GM12874 (cell line): ENCODE results near the gene SLC35D2.

ENCODE experiments used
- TF ChIP-seq, protein P1 (sequence below): IDR thresholded peaks from 2 replicates; pipeline ENCODE4 v1.5.1; 2011; ENCODE audit warnings: low read depth, mild to moderate bottlenecking, control low read depth, low read length, moderate library complexity; ENCODE audit not compliant: insufficient read depth

Gene SLC35D2

DNA sequence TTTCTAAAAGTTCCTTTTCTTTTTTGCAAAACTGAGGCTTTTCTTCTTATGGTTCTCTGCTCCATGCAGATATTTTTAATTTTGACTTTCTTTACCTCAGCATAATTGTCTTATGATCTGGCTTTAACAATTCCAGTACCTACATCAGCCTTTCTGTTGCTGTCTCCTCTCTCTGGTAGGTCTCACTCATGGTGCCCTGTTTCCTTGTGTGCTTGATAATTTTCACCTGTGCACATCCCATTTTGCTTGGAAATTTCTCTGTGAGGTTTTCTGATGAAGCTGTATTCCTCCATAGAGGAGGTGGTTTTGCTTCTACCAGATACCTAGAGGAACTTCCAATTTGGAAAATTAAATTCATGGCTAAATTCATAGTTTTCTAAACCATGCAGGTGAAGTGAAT lies 79.3 kb downstream of the SLC35D2 start:
- TF ChIP-seq, protein P1, sequence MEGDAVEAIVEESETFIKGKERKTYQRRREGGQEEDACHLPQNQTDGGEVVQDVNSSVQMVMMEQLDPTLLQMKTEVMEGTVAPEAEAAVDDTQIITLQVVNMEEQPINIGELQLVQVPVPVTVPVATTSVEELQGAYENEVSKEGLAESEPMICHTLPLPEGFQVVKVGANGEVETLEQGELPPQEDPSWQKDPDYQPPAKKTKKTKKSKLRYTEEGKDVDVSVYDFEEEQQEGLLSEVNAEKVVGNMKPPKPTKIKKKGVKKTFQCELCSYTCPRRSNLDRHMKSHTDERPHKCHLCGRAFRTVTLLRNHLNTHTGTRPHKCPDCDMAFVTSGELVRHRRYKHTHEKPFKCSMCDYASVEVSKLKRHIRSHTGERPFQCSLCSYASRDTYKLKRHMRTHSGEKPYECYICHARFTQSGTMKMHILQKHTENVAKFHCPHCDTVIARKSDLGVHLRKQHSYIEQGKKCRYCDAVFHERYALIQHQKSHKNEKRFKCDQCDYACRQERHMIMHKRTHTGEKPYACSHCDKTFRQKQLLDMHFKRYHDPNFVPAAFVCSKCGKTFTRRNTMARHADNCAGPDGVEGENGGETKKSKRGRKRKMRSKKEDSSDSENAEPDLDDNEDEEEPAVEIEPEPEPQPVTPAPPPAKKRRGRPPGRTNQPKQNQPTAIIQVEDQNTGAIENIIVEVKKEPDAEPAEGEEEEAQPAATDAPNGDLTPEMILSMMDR, result no peak

DNA sequence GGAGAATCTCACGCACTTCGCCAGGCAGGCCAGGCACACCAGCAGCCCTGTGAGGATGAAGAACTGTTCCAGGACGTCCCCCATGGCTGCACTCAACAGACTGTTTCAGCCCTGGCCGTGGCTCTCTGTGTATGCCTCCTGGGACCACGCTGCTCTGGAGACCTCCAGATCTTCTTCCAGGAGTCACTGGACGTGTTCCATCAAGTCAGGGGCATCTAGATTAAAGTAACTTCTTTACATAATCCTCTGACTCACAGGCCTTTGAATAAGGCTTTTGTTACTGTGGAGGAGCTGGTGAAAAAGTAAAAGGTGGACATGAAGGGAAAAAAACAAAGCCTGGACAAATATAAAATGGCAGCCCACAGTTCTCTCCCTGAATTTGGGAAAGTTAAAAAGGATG lies 81.5 kb downstream of the SLC35D2 start, which contains the start of gene HSD17B3:
Gene HSD17B3, minus strand, starts transcription at position 156 of the 400 bp plus-strand sequence. Its CDS starts 72 bp downstream, at position 84.
- TF ChIP-seq, protein P1, result no peak

- TF ChIP-seq, protein P1, result no peak
Observed at GRCh38 chr9:96299823-96300222, 83.7 kb downstream of the SLC35D2 start.

DNA sequence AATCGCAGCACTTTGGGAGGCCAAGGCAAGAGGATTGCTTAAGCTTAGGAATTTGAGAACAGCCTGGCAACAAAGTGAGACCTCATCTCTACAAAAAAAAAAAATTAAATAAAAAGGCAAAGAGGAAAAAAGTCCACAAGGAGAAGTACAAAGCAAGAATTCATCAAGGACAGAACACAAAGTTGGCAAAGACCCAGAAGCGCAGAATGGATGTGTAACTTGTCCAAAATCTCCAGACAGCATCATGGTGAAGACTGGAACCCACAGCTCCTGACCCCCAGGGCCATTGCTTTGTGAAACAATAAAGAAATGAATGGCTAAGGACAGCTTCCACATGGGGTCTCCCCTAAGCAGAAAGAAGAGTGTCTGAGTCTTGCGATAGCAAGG lies 89.4 kb downstream of the SLC35D2 start:
- TF ChIP-seq, protein P1, result no peak

DNA sequence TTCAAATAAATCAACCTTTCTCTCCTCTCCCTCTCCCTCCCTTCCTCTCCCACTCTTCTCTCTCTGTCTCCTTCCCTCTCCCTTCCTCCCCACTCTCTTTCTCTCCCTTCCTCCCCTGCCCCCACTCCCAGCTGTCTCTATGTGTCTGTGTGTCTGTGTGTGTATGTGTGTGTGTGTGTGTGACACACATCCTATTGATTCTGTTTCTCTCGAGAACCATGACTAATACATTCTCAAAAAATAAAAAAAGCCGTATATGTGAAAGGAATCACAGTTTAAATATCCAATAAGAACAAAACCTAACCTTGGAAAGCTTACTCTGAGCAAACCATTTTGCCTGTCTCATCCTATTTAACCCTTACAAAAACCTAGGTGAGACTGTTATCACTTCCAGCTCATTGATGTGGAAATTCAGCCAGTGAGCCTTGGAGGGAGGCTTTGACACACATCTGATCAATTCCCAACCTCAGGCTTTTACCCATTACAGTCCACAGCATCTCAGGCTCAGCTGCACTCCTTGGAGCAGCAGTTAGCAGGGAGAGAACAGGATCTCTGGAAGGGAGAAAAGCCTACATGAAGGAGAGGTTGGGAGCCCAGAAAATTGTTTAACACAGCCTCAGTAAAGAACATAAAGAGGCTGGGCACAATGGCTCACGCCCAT lies 89.9 kb downstream of the SLC35D2 start:
- TF ChIP-seq, protein P1, result no peak

- TF ChIP-seq, protein P1, result no peak
Observed at GRCh38 chr9:96289392-96289791, 94.1 kb downstream of the SLC35D2 start.

DNA sequence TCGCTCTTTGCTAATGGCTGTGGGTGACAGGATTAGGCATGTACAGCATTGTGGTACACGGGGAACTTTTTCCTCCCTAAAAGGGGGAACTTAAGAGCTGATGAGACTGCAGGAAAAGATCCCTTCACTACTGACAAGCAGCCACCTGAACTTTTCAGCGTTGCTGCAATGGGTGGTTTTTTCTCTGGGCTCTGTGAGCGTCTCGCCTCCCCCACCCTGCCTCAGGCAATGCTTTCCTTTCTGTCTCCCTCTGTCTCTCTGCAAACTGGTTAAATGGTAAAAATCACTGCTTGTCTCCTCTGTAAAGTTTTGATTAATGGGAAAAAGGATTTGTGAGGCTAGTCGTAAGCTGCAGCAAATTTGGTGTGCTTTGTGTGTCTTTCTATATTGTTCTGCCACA lies 101.9 kb downstream of the SLC35D2 start:
- TF ChIP-seq, protein P1, result no peak

DNA sequence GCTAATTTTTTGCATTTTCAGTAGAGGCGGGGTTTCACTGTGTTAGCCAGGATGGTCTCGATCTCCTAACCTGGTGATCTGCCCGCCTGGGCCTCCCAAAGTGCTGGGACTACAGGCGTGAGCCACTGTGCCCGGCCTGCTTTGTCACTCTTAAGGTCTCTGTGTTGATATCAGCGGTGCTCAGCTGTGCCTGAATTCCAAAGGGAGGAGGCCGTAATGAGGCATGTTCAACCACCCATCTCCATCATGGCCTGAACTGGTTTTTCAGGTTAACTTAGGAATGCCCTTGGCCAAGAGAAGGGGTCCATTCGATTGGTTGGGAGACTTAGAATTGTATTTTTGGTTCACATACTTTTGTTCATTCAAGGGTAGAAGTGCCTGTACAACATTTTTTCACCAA lies 103.6 kb downstream of the SLC35D2 start:
- TF ChIP-seq, protein P1, result no peak
